GM23338 (cell line): ENCODE data around the gene TPST1. TPM values are rescaled to one million over a fixed set of nuclear protein-coding genes. Genes with fewer than 3 reads are reported as not detected.

ENCODE experiments used
- ATAC-seq: fragments of 200-7000 bp; cut with Tn5 transposase; 3 replicates; pipeline ENCODE4 v1.9.1; 2020
- DNase-seq: peaks from one replicate; pipeline ENCODE4 v3.0.0-alpha.2; 2015; ENCODE audit warnings: low spot score
- H2AFZ ChIP-seq: fragments of 200-600 bp; sonication (generic); 2 replicates; pipeline ENCODE4 v1.8.0; 2016; ENCODE audit warnings: antibody characterized with exemption, mild to moderate bottlenecking, moderate library complexity
- H3F3A ChIP-seq: fragments of 200-600 bp; sonication (generic); replicated peaks from 2 replicates; pipeline ENCODE4 v1.8.0; 2017; ENCODE audit warnings: antibody characterized with exemption, mixed run types, low read depth
- H3K27ac ChIP-seq: fragments of 200-600 bp; sonication (generic); 2 replicates; pipeline ENCODE4 v1.6.1; 2016; ENCODE audit warnings: low read depth
- H3K27me3 ChIP-seq: fragments of 200-600 bp; sonication (generic); 2 replicates; pipeline ENCODE4 v1.8.0; 2016; ENCODE audit warnings: mild to moderate bottlenecking, mixed run types, moderate library complexity; ENCODE audit not compliant: insufficient read depth
- H3K36me3 ChIP-seq: fragments of 200-600 bp; sonication (generic); 2 replicates; pipeline ENCODE4 v1.8.0; 2016; ENCODE audit warnings: mild to moderate bottlenecking; ENCODE audit not compliant: insufficient read depth
- H3K4me1 ChIP-seq: fragments of 200-600 bp; sonication (generic); 2 replicates; pipeline ENCODE4 v1.8.0; 2016; ENCODE audit warnings: mild to moderate bottlenecking, moderate library complexity; ENCODE audit not compliant: insufficient read depth
- H3K4me2 ChIP-seq: fragments of 200-600 bp; sonication (generic); 2 replicates; pipeline ENCODE4 v1.7.1; 2017; ENCODE audit warnings: mixed run types
- H3K4me3 ChIP-seq: fragments of 200-600 bp; sonication (generic); 2 replicates; pipeline ENCODE4 v1.6.1; 2016; ENCODE audit warnings: mixed run types
- H3K79me2 ChIP-seq: fragments of 200-600 bp; sonication (generic); replicated peaks from 2 replicates; pipeline ENCODE4 v1.8.0; 2017; ENCODE audit warnings: mild to moderate bottlenecking; ENCODE audit not compliant: insufficient read depth
- H3K9me2 ChIP-seq: fragments of 200-600 bp; sonication (generic); 2 replicates; pipeline ENCODE4 v1.8.0; 2017; ENCODE audit not compliant: insufficient read depth
- H4K20me1 ChIP-seq: fragments of 200-600 bp; sonication (generic); replicated peaks from 2 replicates; pipeline ENCODE4 v1.8.0; 2017; ENCODE audit warnings: mild to moderate bottlenecking; ENCODE audit not compliant: insufficient read depth
- H3K27ac Mint-ChIP-seq: 2 replicates; pipeline ENCODE4 v1.8.0; 2020; ENCODE audit warnings: inconsistent platforms, mild to moderate bottlenecking, moderate library complexity, mixed read lengths
- H3K27me3 Mint-ChIP-seq: 3 replicates; pipeline ENCODE4 v1.8.0; 2022; ENCODE audit warnings: low read depth, mild to moderate bottlenecking, moderate library complexity, mixed read lengths, inconsistent platforms; ENCODE audit not compliant: insufficient read depth, poor library complexity
- H3K36me3 Mint-ChIP-seq: 3 replicates; pipeline ENCODE4 v1.8.0; 2021; ENCODE audit warnings: low read depth, mild to moderate bottlenecking, inconsistent platforms, moderate library complexity, mixed read lengths
- H3K4me1 Mint-ChIP-seq: 3 replicates; pipeline ENCODE4 v1.8.0; 2020; ENCODE audit warnings: mild to moderate bottlenecking, inconsistent platforms, mixed read lengths
- H3K4me3 Mint-ChIP-seq: 3 replicates; pipeline ENCODE4 v1.8.0; 2021; ENCODE audit warnings: moderate library complexity, mild to moderate bottlenecking, inconsistent platforms, mixed read lengths
- H3K9me3 Mint-ChIP-seq: 3 replicates; pipeline ENCODE4 v1.8.0; 2020; ENCODE audit warnings: moderate library complexity, mild to moderate bottlenecking, inconsistent platforms, mixed read lengths
- CREB1 ChIP-seq: fragments of 250-450 bp; sonication (Bioruptor Pico); IDR thresholded peaks from 2 replicates; pipeline ENCODE4 v1.5.0; 2020; ENCODE audit warnings: low read depth, mild to moderate bottlenecking, moderate library complexity
- CTCF ChIP-seq, 2 experiments: fragments of 200-600 bp in 1 of 2; sonication (generic) in 1 of 2; conservative IDR thresholded peaks; 2 replicates each; pipeline versions ENCODE4 v1.5.1 to v1.6.1; 2016 to 2017; ENCODE audit warnings: antibody characterized with exemption in 2 of 2, low read depth in 2 of 2, mild to moderate bottlenecking in 2 of 2, moderate library complexity in 1 of 2
- EZH2 ChIP-seq: fragments of 200-600 bp; sonication (generic); IDR thresholded peaks from one replicate; pipeline ENCODE4 v1.8.0; 2017; ENCODE audit warnings: antibody characterized with exemption, mild to moderate bottlenecking, low read depth; ENCODE audit not compliant: unreplicated experiment
- EZH2phosphoT487 ChIP-seq: fragments of 200-600 bp; sonication (generic); IDR thresholded peaks from one replicate; pipeline ENCODE4 v1.8.1; 2018; ENCODE audit warnings: antibody characterized with exemption; ENCODE audit not compliant: unreplicated experiment
- JUNB ChIP-seq: IDR thresholded peaks from one replicate; pipeline ENCODE4 v1.6.1; 2016; ENCODE audit warnings: antibody characterized with exemption; ENCODE audit not compliant: unreplicated experiment
- NANOG ChIP-seq: IDR thresholded peaks from 2 replicates; pipeline ENCODE4 v1.6.1; 2016; ENCODE audit warnings: antibody characterized with exemption, borderline replicate concordance
- POLR2AphosphoS5 ChIP-seq: IDR thresholded peaks from 2 replicates; pipeline ENCODE4 v1.6.1; 2016; ENCODE audit warnings: antibody characterized with exemption, low read depth
- REST ChIP-seq: IDR thresholded peaks from one replicate; pipeline ENCODE4 v1.6.1; 2018; ENCODE audit warnings: antibody characterized with exemption; ENCODE audit not compliant: unreplicated experiment
- STAT1 ChIP-seq: IDR thresholded peaks from one replicate; pipeline ENCODE4 v1.6.1; 2016; ENCODE audit warnings: antibody characterized with exemption; ENCODE audit not compliant: unreplicated experiment
- ZNF114 ChIP-seq: fragments of 250-450 bp; sonication (Bioruptor Pico); IDR thresholded peaks from 2 replicates; pipeline ENCODE4 v1.5.0; 2020; ENCODE audit warnings: mild to moderate bottlenecking, moderate library complexity
- ZNF331 ChIP-seq: fragments of 250-450 bp; sonication (Bioruptor Pico); IDR thresholded peaks from 2 replicates; pipeline ENCODE4 v1.5.0; 2020; ENCODE audit warnings: low read depth, mild to moderate bottlenecking, moderate library complexity
- ZNF462 ChIP-seq: fragments of 250-450 bp; sonication (Bioruptor Pico); IDR thresholded peaks from 2 replicates; pipeline ENCODE4 v1.5.0; 2020; ENCODE audit warnings: mild to moderate bottlenecking, moderate library complexity
- polyA plus RNA-seq: library from polyadenylated mRNA; unstranded; fragments of >200 nt; fragmentation: Nextera tagmentation; extraction: Ambion mirVana; gene quantifications from 2 replicates; pipeline ENCODE4 v1.2.1, GENCODE V29; 2016
- total RNA-seq: library from RNA; depleted of rRNA; stranded (reverse); fragments of >200 nt; shearing (Covaris generic); gene quantifications from 2 replicates; pipeline ENCODE4 v1.2.3, GENCODE V29; 2014
- TF ChIP-seq, protein P1 (sequence below): IDR thresholded peaks from 2 replicates; pipeline ENCODE4 v1.6.1; 2016; ENCODE audit warnings: antibody characterized with exemption

The TPST1 gene
- total and polyA plus RNA-seq, 2 experiments from 2014 or later: 10.7 to 19.2 TPM

DNA sequence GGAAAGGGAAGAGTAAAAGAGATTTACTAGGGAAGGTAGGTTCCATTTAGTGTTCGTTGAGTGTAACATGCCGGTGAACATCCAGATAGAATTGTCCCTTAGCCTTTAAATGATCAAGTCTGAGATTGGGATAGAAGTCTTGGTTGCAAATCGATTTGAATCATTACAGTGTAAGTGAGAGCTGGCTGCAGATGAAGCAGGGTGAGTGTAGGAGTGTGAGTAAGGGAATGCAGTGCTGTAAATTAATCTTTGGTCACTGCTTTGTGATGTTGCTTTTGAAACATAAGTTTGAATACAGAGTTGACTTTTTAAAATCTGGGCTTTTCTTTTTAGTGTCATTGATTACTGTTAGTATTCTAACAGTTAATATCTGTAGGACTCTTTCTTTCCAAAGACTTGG, 16.3 kb downstream of the TPST1 start:
- no peak overlapping the region for H3K27ac ChIP-seq
- no peak overlapping the region for H3K4me3 ChIP-seq
- no peaks in the 10 kb centered on the region for H3K27me3 ChIP-seq
- Mint-ChIP-seq H3K36me3 (no peaks in the 10 kb centered on the region), H3K4me3 (no peak overlapping the region), H3K4me1 (no peaks in the 10 kb centered on the region), H3K27ac (no peak overlapping the region), H3K9me3 (no peaks in the 10 kb centered on the region), H3K27me3 (peaks cover 1% of the 10 kb centered on the region)
- H3K36me3 ChIP-seq: no peaks in the 10 kb centered on the region
- 0 out of 2 replicates have a peak, but pooled peaks cover 4% of the 10 kb centered on the region for H4K20me1 ChIP-seq
- no peak for DNase-seq
- no peak for TF ChIP-seq NANOG
- no peak for TF ChIP-seq POLR2AphosphoS5
- TF ChIP-seq REST: no peak
- TF ChIP-seq EZH2phosphoT487: no peak
- no peak for TF ChIP-seq STAT1
- TF ChIP-seq ZNF114 (CRISPR knock-in tag): no peak
- TF ChIP-seq CTCF (conservative IDR thresholded peaks at IDR 0.05; ENCODE audit: low read depth in 2 of 2): no peak
- no peak for TF ChIP-seq JUNB
- TF ChIP-seq ZNF462 (CRISPR knock-in tag): no peak
- TF ChIP-seq CREB1 (CRISPR knock-in tag): no peak
- TF ChIP-seq, protein P1, sequence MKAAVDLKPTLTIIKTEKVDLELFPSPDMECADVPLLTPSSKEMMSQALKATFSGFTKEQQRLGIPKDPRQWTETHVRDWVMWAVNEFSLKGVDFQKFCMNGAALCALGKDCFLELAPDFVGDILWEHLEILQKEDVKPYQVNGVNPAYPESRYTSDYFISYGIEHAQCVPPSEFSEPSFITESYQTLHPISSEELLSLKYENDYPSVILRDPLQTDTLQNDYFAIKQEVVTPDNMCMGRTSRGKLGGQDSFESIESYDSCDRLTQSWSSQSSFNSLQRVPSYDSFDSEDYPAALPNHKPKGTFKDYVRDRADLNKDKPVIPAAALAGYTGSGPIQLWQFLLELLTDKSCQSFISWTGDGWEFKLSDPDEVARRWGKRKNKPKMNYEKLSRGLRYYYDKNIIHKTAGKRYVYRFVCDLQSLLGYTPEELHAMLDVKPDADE: no peak
- no peak for TF ChIP-seq EZH2
- no peak for TF ChIP-seq ZNF331 (CRISPR knock-in tag)
- peaks cover 54% of the 10 kb centered on the region for H3K79me2 ChIP-seq
- H2AFZ ChIP-seq: no peak overlapping the region
- no peak for ATAC-seq
- H3F3A ChIP-seq: no peaks in the 10 kb centered on the region
- H3K4me2 ChIP-seq: no peak overlapping the region
- no peaks in the 10 kb centered on the region for H3K9me2 ChIP-seq
- no peaks in the 10 kb centered on the region for H3K4me1 ChIP-seq
